ENCODE results near the gene CIB1.
A peak's percentile ranks its signal among the peaks of the same experiment; 100 is the strongest.
"Not testable (repeated sequence)": the region's sequence is repeated elsewhere in the genome, so short reads cannot be mapped to it uniquely, and the experiment has no call there.

Gene CIB1

GRCh38 chr15:90233387-90234095 lies at the start of gene CIB1:
TSS of gene CIB1 (minus strand) at chr15:90233941. CDS start at chr15:90233885, 56 bp downstream.
- H3K4me3 ChIP-seq (ENCODE audit: low read depth, low read length) = peak within 1 kb of the TSS; percentile 82
- no peaks in the 10 kb centered on the region for H3K4me1 ChIP-seq (ENCODE audit: control insufficient read depth, insufficient read depth, low read length)
- H3K36me3 ChIP-seq (ENCODE audit: control insufficient read depth, insufficient read depth, low read length) = peaks cover 8% of the 10 kb centered on the region
- no peaks in the 10 kb centered on the region for H3K9me3 ChIP-seq (ENCODE audit: control insufficient read depth, insufficient read depth, low read length)
- no peaks in the 10 kb centered on the region for H3K27me3 ChIP-seq (ENCODE audit: control insufficient read depth, insufficient read depth, low read length)
- H3K9ac ChIP-seq (ENCODE audit: low read depth, low read length) = peak within 1 kb of the TSS; percentile 60

- not testable (repeated sequence) for H3K36me3 ChIP-seq (ENCODE audit: control insufficient read depth, insufficient read depth, low read length); H3K9me3 ChIP-seq (ENCODE audit: control insufficient read depth, insufficient read depth, low read length); H3K9ac ChIP-seq (ENCODE audit: low read depth, low read length); H3K4me3 ChIP-seq (ENCODE audit: low read depth, low read length); H3K27me3 ChIP-seq (ENCODE audit: control insufficient read depth, insufficient read depth, low read length); H3K4me1 ChIP-seq (ENCODE audit: control insufficient read depth, insufficient read depth, low read length)
Observed at GRCh38 chr15:90281637-90282036, 47.9 kb upstream of the CIB1 start.

- not testable (repeated sequence) for H3K9me3 ChIP-seq (ENCODE audit: control insufficient read depth, insufficient read depth, low read length); H3K4me3 ChIP-seq (ENCODE audit: low read depth, low read length); H3K4me1 ChIP-seq (ENCODE audit: control insufficient read depth, insufficient read depth, low read length); H3K27me3 ChIP-seq (ENCODE audit: control insufficient read depth, insufficient read depth, low read length); H3K36me3 ChIP-seq (ENCODE audit: control insufficient read depth, insufficient read depth, low read length); H3K9ac ChIP-seq (ENCODE audit: low read depth, low read length)
Observed at GRCh38 chr15:90280743-90281142, 47.0 kb upstream of the CIB1 start.

DNA sequence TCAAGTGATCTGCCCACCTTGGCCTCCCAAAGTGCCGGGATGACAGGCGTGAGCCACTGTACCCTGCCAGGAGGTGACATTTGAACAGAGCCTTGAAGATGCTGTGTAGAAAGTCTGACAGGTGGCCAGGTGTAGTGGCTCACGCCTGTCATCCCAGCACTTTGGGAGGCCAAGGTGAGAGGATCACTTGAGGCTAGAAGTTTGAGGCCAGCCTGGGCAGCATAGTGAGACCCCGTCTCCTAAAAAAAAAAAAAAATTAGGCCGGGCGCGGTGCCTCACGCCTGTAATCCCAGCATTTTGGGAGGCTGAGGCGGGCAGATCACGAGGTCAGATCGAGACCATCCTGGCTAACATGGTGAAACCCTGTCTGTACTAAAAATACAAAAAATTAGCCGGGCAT lies 44.7 kb upstream of the CIB1 start:
- not testable (repeated sequence) for H3K9me3 ChIP-seq (ENCODE audit: control insufficient read depth, insufficient read depth, low read length); H3K4me3 ChIP-seq (ENCODE audit: low read depth, low read length); H3K4me1 ChIP-seq (ENCODE audit: control insufficient read depth, insufficient read depth, low read length); H3K9ac ChIP-seq (ENCODE audit: low read depth, low read length); H3K27me3 ChIP-seq (ENCODE audit: control insufficient read depth, insufficient read depth, low read length); H3K36me3 ChIP-seq (ENCODE audit: control insufficient read depth, insufficient read depth, low read length)

- H3K4me1 ChIP-seq (ENCODE audit: control insufficient read depth, insufficient read depth, low read length) = no peaks in the 10 kb centered on the region
- H3K9me3 ChIP-seq (ENCODE audit: control insufficient read depth, insufficient read depth, low read length) = no peaks in the 10 kb centered on the region
- no peaks in the 10 kb centered on the region for H3K27me3 ChIP-seq (ENCODE audit: control insufficient read depth, insufficient read depth, low read length)
- H3K9ac ChIP-seq (ENCODE audit: low read depth, low read length) = no peak overlapping the region
- H3K4me3 ChIP-seq (ENCODE audit: low read depth, low read length) = no peak overlapping the region
- H3K36me3 ChIP-seq (ENCODE audit: control insufficient read depth, insufficient read depth, low read length) = peaks cover 19% of the 10 kb centered on the region
Observed at GRCh38 chr15:90271459-90272166, 37.9 kb upstream of the CIB1 start.

- Histone ChIP-seq H3K9ac (ENCODE audit: low read depth, low read length) (no peak overlapping the region), H3K4me3 (ENCODE audit: low read depth, low read length) (no peak overlapping the region), H3K4me1 (ENCODE audit: control insufficient read depth, insufficient read depth, low read length) (no peaks in the 10 kb centered on the region), H3K36me3 (ENCODE audit: control insufficient read depth, insufficient read depth, low read length) (peaks cover 19% of the 10 kb centered on the region), H3K27me3 (ENCODE audit: control insufficient read depth, insufficient read depth, low read length) (no peaks in the 10 kb centered on the region), H3K9me3 (ENCODE audit: control insufficient read depth, insufficient read depth, low read length) (no peaks in the 10 kb centered on the region)
Observed at GRCh38 chr15:90270502-90271150, 36.9 kb upstream of the CIB1 start.

GRCh38 chr15:90268415-90268814 lies 34.7 kb upstream of the CIB1 start:
- Histone ChIP-seq H3K4me3 (ENCODE audit: low read depth, low read length) (no peak overlapping the region), H3K9me3 (ENCODE audit: control insufficient read depth, insufficient read depth, low read length) (no peaks in the 10 kb centered on the region), H3K36me3 (ENCODE audit: control insufficient read depth, insufficient read depth, low read length) (peaks cover 19% of the 10 kb centered on the region), H3K4me1 (ENCODE audit: control insufficient read depth, insufficient read depth, low read length) (no peaks in the 10 kb centered on the region), H3K27me3 (ENCODE audit: control insufficient read depth, insufficient read depth, low read length) (no peaks in the 10 kb centered on the region), H3K9ac (ENCODE audit: low read depth, low read length) (no peak overlapping the region)

- H3K9me3 ChIP-seq (ENCODE audit: control insufficient read depth, insufficient read depth, low read length) = no peaks in the 10 kb centered on the region
- no peaks in the 10 kb centered on the region for H3K27me3 ChIP-seq (ENCODE audit: control insufficient read depth, insufficient read depth, low read length)
- peak overlapping the region; percentile 85 for H3K4me3 ChIP-seq (ENCODE audit: low read depth, low read length)
- H3K9ac ChIP-seq (ENCODE audit: low read depth, low read length) = peak overlapping the region; percentile 71
- H3K36me3 ChIP-seq (ENCODE audit: control insufficient read depth, insufficient read depth, low read length) = peaks cover 13% of the 10 kb centered on the region
- no peaks in the 10 kb centered on the region for H3K4me1 ChIP-seq (ENCODE audit: control insufficient read depth, insufficient read depth, low read length)
Observed at GRCh38 chr15:90266485-90266884, 32.7 kb upstream of the CIB1 start.

GRCh38 chr15:90266061-90266431 lies 32.3 kb upstream of the CIB1 start:
- H3K4me3 ChIP-seq (ENCODE audit: low read depth, low read length) = peak overlapping the region; percentile 85
- peak overlapping the region; percentile 71 for H3K9ac ChIP-seq (ENCODE audit: low read depth, low read length)
- peaks cover 9% of the 10 kb centered on the region for H3K36me3 ChIP-seq (ENCODE audit: control insufficient read depth, insufficient read depth, low read length)
- H3K9me3 ChIP-seq (ENCODE audit: control insufficient read depth, insufficient read depth, low read length) = no peaks in the 10 kb centered on the region
- no peaks in the 10 kb centered on the region for H3K4me1 ChIP-seq (ENCODE audit: control insufficient read depth, insufficient read depth, low read length)
- no peaks in the 10 kb centered on the region for H3K27me3 ChIP-seq (ENCODE audit: control insufficient read depth, insufficient read depth, low read length)

DNA sequence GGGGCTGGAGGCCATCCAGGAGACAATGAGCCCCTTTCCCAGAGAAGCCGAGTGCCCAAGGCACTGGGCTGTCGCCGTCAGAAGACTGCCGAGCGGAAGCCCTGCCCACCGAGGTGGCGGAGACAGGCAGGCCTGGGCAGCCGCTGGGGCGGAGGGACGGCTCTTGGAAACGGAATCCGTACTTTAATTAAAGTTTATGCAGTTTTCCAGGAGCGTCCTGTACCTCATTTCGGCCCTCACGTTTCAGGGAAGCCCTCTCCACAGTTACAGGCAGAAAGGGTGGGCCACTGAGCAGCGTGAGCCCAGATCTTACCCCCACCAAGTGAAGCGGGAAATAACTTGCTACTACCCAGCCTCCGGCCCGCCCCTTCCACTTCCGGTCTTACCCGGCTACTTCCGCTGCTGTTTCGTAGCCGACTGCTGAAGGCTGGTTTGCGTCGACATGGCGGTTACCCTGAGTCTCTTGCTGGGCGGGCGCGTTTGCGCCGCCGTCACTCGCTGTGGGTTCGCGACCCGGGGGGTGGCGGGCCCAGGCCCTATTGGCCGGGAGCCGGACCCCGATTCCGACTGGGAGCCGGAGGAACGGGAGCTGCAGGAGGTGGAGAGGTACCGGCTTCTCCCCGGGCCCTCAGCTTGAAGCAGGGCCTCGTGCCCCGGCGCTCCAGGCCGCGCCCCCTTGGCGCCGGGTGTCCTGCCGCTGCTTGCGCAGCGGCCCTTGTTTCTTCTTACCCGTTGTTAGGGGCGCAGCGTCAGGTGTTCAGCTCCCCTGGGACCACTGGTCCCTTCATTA lies 31.7 kb upstream of the CIB1 start, which contains the start of gene NGRN:
Gene NGRN (plus strand): TSS at position 402 of the 790 bp plus-strand sequence. CDS start 41 bp downstream, at position 443.
- no peaks in the 10 kb centered on the region for H3K9me3 ChIP-seq (ENCODE audit: control insufficient read depth, insufficient read depth, low read length)
- peaks cover 4% of the 10 kb centered on the region for H3K36me3 ChIP-seq (ENCODE audit: control insufficient read depth, insufficient read depth, low read length)
- H3K9ac ChIP-seq (ENCODE audit: low read depth, low read length) = peak within 1 kb of the TSS; percentile 90
- H3K4me3 ChIP-seq (ENCODE audit: low read depth, low read length) = peak within 1 kb of the TSS; percentile 85
- H3K4me1 ChIP-seq (ENCODE audit: control insufficient read depth, insufficient read depth, low read length) = no peaks in the 10 kb centered on the region
- no peaks in the 10 kb centered on the region for H3K27me3 ChIP-seq (ENCODE audit: control insufficient read depth, insufficient read depth, low read length)

DNA sequence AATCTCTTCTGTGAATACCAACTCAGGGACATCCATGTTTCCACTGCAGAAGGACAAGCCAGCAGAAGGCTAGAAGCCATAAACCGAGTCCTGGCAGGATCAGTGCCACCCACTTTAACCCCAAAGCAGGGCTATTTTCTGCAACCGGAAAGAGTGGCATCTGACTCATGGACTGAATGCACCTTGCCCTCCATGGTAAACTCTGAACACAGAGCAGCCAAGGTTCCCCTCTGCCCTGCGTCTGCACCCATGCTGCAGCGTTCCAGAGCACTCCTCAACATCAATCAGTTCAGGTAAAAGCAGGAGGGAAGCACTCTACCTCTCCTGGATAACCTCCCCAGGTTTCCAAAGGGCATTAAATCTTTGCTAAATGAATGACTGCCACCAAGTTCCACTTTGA lies 30.9 kb upstream of the CIB1 start:
- H3K4me1 ChIP-seq (ENCODE audit: control insufficient read depth, insufficient read depth, low read length) = no peaks in the 10 kb centered on the region
- no peaks in the 10 kb centered on the region for H3K36me3 ChIP-seq (ENCODE audit: control insufficient read depth, insufficient read depth, low read length)

More for the DNA sequence above, 30.9 kb upstream of the CIB1 start:
- no peaks in the 10 kb centered on the region for H3K9me3 ChIP-seq (ENCODE audit: control insufficient read depth, insufficient read depth, low read length)
- peak overlapping the region; percentile 85 for H3K4me3 ChIP-seq (ENCODE audit: low read depth, low read length)
- peak overlapping the region; percentile 90 for H3K9ac ChIP-seq (ENCODE audit: low read depth, low read length)
- H3K27me3 ChIP-seq (ENCODE audit: control insufficient read depth, insufficient read depth, low read length) = no peaks in the 10 kb centered on the region
